H9 (cell line): ENCODE results near the gene CMSS1. TPM values are rescaled to one million over a fixed set of nuclear protein-coding genes. Genes with fewer than 3 reads are reported as not detected.

Experiments
- DNase-seq: peaks from one replicate; pipeline ENCODE4 v3.0.0-alpha.2; 2017
- H2AFZ ChIP-seq: one replicate; pipeline ENCODE4 v1.6.1; 2013; ENCODE audit warnings: mild to moderate bottlenecking, low read length, control low read depth, moderate library complexity
- H2AK5ac ChIP-seq: 2 replicates; pipeline ENCODE4 v1.6.1; 2013; ENCODE audit warnings: low read length, control low read depth, mixed read lengths; ENCODE audit not compliant: insufficient read length
- H2BK120ac ChIP-seq: one replicate; pipeline ENCODE4 v1.6.1; 2013; ENCODE audit warnings: low read depth, mild to moderate bottlenecking, low read length, control low read depth, inconsistent platforms; ENCODE audit not compliant: poor library complexity, severe bottlenecking
- H2BK12ac ChIP-seq: 2 replicates; pipeline ENCODE4 v1.6.1; 2013; ENCODE audit warnings: low read length, control low read depth, mixed read lengths, low read depth; ENCODE audit not compliant: insufficient read length
- H2BK15ac ChIP-seq: 2 replicates; pipeline ENCODE4 v1.6.1; 2013; ENCODE audit warnings: low read depth, low read length, control low read depth
- H2BK20ac ChIP-seq: one replicate; pipeline ENCODE4 v1.6.1; 2013; ENCODE audit warnings: low read depth, mild to moderate bottlenecking, low read length, control low read depth, inconsistent platforms; ENCODE audit not compliant: poor library complexity, severe bottlenecking
- H2BK5ac ChIP-seq: 2 replicates; pipeline ENCODE4 v1.6.1; 2013; ENCODE audit warnings: low read length, control low read depth, mixed read lengths; ENCODE audit not compliant: insufficient read length
- H3K14ac ChIP-seq: 2 replicates; pipeline ENCODE4 v1.6.1; 2013; ENCODE audit warnings: low read length, control low read depth; ENCODE audit not compliant: insufficient read depth
- H3K18ac ChIP-seq: 2 replicates; pipeline ENCODE4 v1.6.1; 2013; ENCODE audit warnings: low read depth, mild to moderate bottlenecking, mixed read lengths, low read length, control low read depth; ENCODE audit not compliant: insufficient read length
- H3K23ac ChIP-seq: 2 replicates; pipeline ENCODE4 v1.6.1; 2013; ENCODE audit warnings: low read length, control low read depth, mixed read lengths, low read depth; ENCODE audit not compliant: insufficient read length
- H3K23me2 ChIP-seq: 2 replicates; pipeline ENCODE4 v1.6.1; 2013; ENCODE audit warnings: low read depth, mild to moderate bottlenecking, mixed read lengths, low read length, control low read depth; ENCODE audit not compliant: insufficient read length, poor library complexity, severe bottlenecking
- H3K27ac ChIP-seq: 2 replicates; pipeline ENCODE4 v1.5.1; 2013; ENCODE audit warnings: low read length, control low read depth, mixed read lengths, low read depth; ENCODE audit not compliant: insufficient read length
- H3K27me3 ChIP-seq: 2 replicates; pipeline ENCODE4 v1.6.1; 2013; ENCODE audit warnings: low read length, control low read depth, inconsistent platforms; ENCODE audit not compliant: insufficient read depth
- H3K4ac ChIP-seq: 2 replicates; pipeline ENCODE4 v1.6.1; 2013; ENCODE audit warnings: low read depth, mild to moderate bottlenecking, control low read depth, inconsistent platforms, low read length, moderate library complexity
- H3K4me1 ChIP-seq: 2 replicates; pipeline ENCODE4 v1.6.1; 2013; ENCODE audit warnings: low read length, control low read depth, inconsistent platforms; ENCODE audit not compliant: insufficient read depth
- H3K4me2 ChIP-seq: 2 replicates; pipeline ENCODE4 v1.6.1; 2013; ENCODE audit warnings: low read length, control low read depth, mixed read lengths; ENCODE audit not compliant: insufficient read length, insufficient read depth
- H3K56ac ChIP-seq: 2 replicates; pipeline ENCODE4 v1.6.1; 2013; ENCODE audit warnings: low read depth, mild to moderate bottlenecking, mixed read lengths, low read length, control low read depth; ENCODE audit not compliant: insufficient read length
- H3K79me1 ChIP-seq: 2 replicates; pipeline ENCODE4 v1.6.1; 2013; ENCODE audit warnings: low read depth, mild to moderate bottlenecking, moderate library complexity, low read length, control low read depth, inconsistent platforms; ENCODE audit not compliant: insufficient read depth, poor library complexity, severe bottlenecking
- H3K79me2 ChIP-seq: 2 replicates; pipeline ENCODE4 v1.6.1; 2013; ENCODE audit warnings: low read length, control low read depth, inconsistent platforms; ENCODE audit not compliant: insufficient read depth
- H3K9ac ChIP-seq: 2 replicates; pipeline ENCODE4 v1.6.1; 2013; ENCODE audit warnings: low read length, control low read depth, mixed read lengths; ENCODE audit not compliant: insufficient read length; ENCODE audit errors: extremely low read depth
- H3K9me3 ChIP-seq: one replicate; pipeline ENCODE4 v1.6.1; 2013; ENCODE audit warnings: low read depth, low read length, inconsistent platforms; ENCODE audit not compliant: control insufficient read depth
- H3T11ph ChIP-seq: one replicate; pipeline ENCODE4 v1.6.1; 2013; ENCODE audit warnings: mild to moderate bottlenecking, low read length, control low read depth, inconsistent platforms
- H4K20me1 ChIP-seq: one replicate; pipeline ENCODE4 v1.6.1; 2013; ENCODE audit not compliant: control insufficient read depth, insufficient read length, insufficient read depth
- H4K5ac ChIP-seq: 2 replicates; pipeline ENCODE4 v1.6.1; 2013; ENCODE audit warnings: low read depth, mild to moderate bottlenecking, mixed read lengths, low read length, control low read depth; ENCODE audit not compliant: insufficient read length
- H4K8ac ChIP-seq: replicated peaks from 2 replicates; pipeline ENCODE4 v1.6.1; 2013; ENCODE audit warnings: low read length, control low read depth, mixed read lengths, low read depth; ENCODE audit not compliant: insufficient read length
- H4K91ac ChIP-seq: 2 replicates; pipeline ENCODE4 v1.6.1; 2013; ENCODE audit warnings: low read depth, mild to moderate bottlenecking, moderate library complexity, mixed read lengths, low read length, control low read depth; ENCODE audit not compliant: insufficient read length
- H3K27ac Mint-ChIP-seq, 3 experiments: 2 replicates in 2 of 3; 3 replicates in 1 of 3; pipeline ENCODE4 v1.8.0; 2020 to 2021; ENCODE audit warnings: mixed read lengths in 3 of 3, mild to moderate bottlenecking in 1 of 3, moderate library complexity in 1 of 3
- H3K27me3 Mint-ChIP-seq: 2 replicates; pipeline ENCODE4 v1.8.0; 2021; ENCODE audit warnings: low read depth, mild to moderate bottlenecking, moderate library complexity, mixed read lengths
- H3K36me3 Mint-ChIP-seq, 3 experiments: 2 replicates in 2 of 3; 3 replicates in 1 of 3; pipeline ENCODE4 v1.8.0; 2020 to 2021; ENCODE audit warnings: low read depth in 3 of 3, mixed read lengths in 3 of 3; ENCODE audit not compliant: insufficient read depth in 1 of 3
- H3K4me1 Mint-ChIP-seq, 2 experiments: 2 replicates each; pipeline ENCODE4 v1.8.0; 2020; ENCODE audit warnings: mixed read lengths in 2 of 2
- H3K4me3 Mint-ChIP-seq, 2 experiments: 2 replicates in 1 of 2; 3 replicates in 1 of 2; pipeline ENCODE4 v1.8.0; 2020 to 2021; ENCODE audit warnings: mild to moderate bottlenecking in 2 of 2, mixed read lengths in 2 of 2, moderate library complexity in 1 of 2
- H3K9me3 Mint-ChIP-seq, 2 experiments: 2 replicates in 1 of 2; 3 replicates in 1 of 2; pipeline ENCODE4 v1.8.0; 2020; ENCODE audit warnings: mild to moderate bottlenecking in 2 of 2, mixed read lengths in 2 of 2, moderate library complexity in 1 of 2
- CTCF ChIP-seq: fragments of 200-600 bp; sonication (generic); conservative IDR thresholded peaks from 3 replicates; pipeline ENCODE4 v1.8.0; 2021; ENCODE audit warnings: antibody characterized with exemption, mild to moderate bottlenecking
- WGBS: extraction: QIAGEN DNeasy Blood & Tissue Kit; methylation state at CpG from one replicate; pipeline ENCODE4 v1.1.7; 2013; ENCODE audit warnings: missing lambda C conversion rate, low lambda C conversion rate, mixed read lengths; ENCODE audit not compliant: insufficient read length; ENCODE audit errors: extremely low coverage; 5-methylcytosine and 5-hydroxymethylcytosine counted together
- total RNA-seq: library from RNA; stranded (reverse); gene quantifications from 2 replicates; pipeline ENCODE4 v1.2.1, GENCODE V29; 2021

The CMSS1 gene
- total RNA-seq, 1 experiment from 2014 or later, result 61.8 TPM

DNA sequence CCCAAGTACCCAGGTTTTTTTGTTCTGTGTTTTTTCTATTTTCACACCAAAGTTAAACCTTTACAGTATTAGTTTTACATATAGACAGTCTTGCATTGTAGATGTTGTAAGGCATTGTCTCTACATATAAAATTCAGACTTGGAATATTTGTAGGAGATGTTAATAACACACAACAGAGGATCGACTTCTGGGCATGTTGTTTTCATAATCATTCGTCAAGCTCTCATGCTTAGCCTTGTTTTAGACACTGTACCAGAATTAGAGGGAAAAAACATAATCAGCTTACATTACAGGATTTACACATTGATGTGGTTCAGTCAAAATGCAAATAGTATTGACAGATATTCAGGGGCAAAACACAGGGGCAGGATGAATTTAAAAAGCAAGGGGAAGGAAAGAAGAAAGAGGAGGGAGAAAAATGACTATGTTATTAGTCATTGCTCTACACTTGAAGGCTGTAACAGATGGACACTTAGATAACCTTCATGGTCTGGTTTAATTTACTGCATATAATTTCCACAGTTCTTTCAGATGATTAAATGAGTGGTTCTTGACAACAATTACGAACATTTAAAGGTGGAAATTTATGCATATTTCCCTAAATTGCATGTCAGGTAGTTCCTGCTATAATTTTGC, 7.5 kb downstream of the CMSS1 start:
- Histone ChIP-seq H4K8ac (no peak overlapping the region), H4K91ac (no peak overlapping the region), H2BK15ac (no peak overlapping the region), H3K27me3 (no peaks in the 10 kb centered on the region), H3T11ph (no peak overlapping the region), H4K20me1 (no peaks in the 10 kb centered on the region), H3K56ac (no peak overlapping the region), H3K4ac (no peak overlapping the region), H3K9ac (no peak overlapping the region), H2BK120ac (no peak overlapping the region), H2BK5ac (no peak overlapping the region), H2AFZ (no peak overlapping the region), H3K14ac (no peak overlapping the region), H3K23me2 (no peaks in the 10 kb centered on the region), H2AK5ac (no peak overlapping the region), H3K79me1 (peaks cover 3% of the 10 kb centered on the region), H3K23ac (no peak overlapping the region), H4K5ac (no peak overlapping the region), H3K9me3 (no peaks in the 10 kb centered on the region), H3K79me2 (no peaks in the 10 kb centered on the region), H3K4me1 (no peaks in the 10 kb centered on the region), H3K18ac (no peak overlapping the region), H3K27ac (no peak overlapping the region), H2BK20ac (no peak overlapping the region), H2BK12ac (no peak overlapping the region), H3K4me2 (no peak overlapping the region)
- Mint-ChIP-seq H3K4me1 (peaks cover 4 to 9% of the 10 kb centered on the region in 2 experiments), H3K9me3 (no peaks in the 10 kb centered on the region), H3K27ac (no peak overlapping the region; a peak in 1 of 7 replicates), H3K36me3 (peaks cover 0 to 2% (median 0%) of the 10 kb centered on the region in 3 experiments; a peak in 1 of 7 replicates), H3K27me3 (no peaks in the 10 kb centered on the region), H3K4me3 (no peak overlapping the region)
- no peak for DNase-seq
- no CpG with 5 or more reads among the region's 3 CpGs for WGBS
- no peak for TF ChIP-seq CTCF
